OCI-LY1 (cell line): ENCODE results near the gene POLD2.

Experiments
- H2AFZ ChIP-seq: fragments of 200-600 bp; sonication (generic), shearing (Covaris generic); 2 replicates; pipeline ENCODE4 v1.6.0; 2014; ENCODE audit warnings: antibody characterized with exemption, mild to moderate bottlenecking, low read length
- H3F3A ChIP-seq: fragments of 200-600 bp; sonication (generic), shearing (Covaris generic); 2 replicates; pipeline ENCODE4 v1.6.0; 2014; ENCODE audit warnings: mild to moderate bottlenecking, antibody characterized with exemption, low read length, moderate library complexity; ENCODE audit not compliant: insufficient read depth
- H3K27ac ChIP-seq: fragments of 200-600 bp; sonication (generic); 2 replicates; pipeline ENCODE4 v1.5.1; 2014; ENCODE audit warnings: low read length, mixed run types, mild to moderate bottlenecking, low read depth; ENCODE audit not compliant: poor library complexity, severe bottlenecking
- H3K27me3 ChIP-seq: fragments of 200-600 bp; sonication (generic); 2 replicates; pipeline ENCODE4 v1.6.0; 2014; ENCODE audit warnings: antibody characterized with exemption, mild to moderate bottlenecking, low read length, moderate library complexity; ENCODE audit not compliant: insufficient read depth
- H3K36me3 ChIP-seq: fragments of 200-600 bp; sonication (generic); 2 replicates; pipeline ENCODE4 v1.6.1; 2014; ENCODE audit warnings: mild to moderate bottlenecking, antibody characterized with exemption, low read length, moderate library complexity, mixed read lengths; ENCODE audit not compliant: insufficient read depth
- H3K4me1 ChIP-seq: fragments of 200-600 bp; sonication (generic); 2 replicates; pipeline ENCODE4 v1.5.1; 2014; ENCODE audit warnings: mild to moderate bottlenecking, low read length, moderate library complexity; ENCODE audit not compliant: insufficient read depth, severe bottlenecking
- H3K4me2 ChIP-seq: fragments of 200-600 bp; sonication (generic), shearing (Covaris generic); 2 replicates; pipeline ENCODE4 v1.6.1; 2014; ENCODE audit warnings: low read length
- H3K4me3 ChIP-seq: fragments of 200-600 bp; sonication (generic); 2 replicates; pipeline ENCODE4 v1.5.1; 2014; ENCODE audit warnings: low read length, low read depth, mild to moderate bottlenecking, mixed read lengths; ENCODE audit not compliant: poor library complexity, severe bottlenecking
- H3K79me2 ChIP-seq: fragments of 200-600 bp; shearing (Covaris generic); 2 replicates; pipeline ENCODE4 v1.6.1; 2016; ENCODE audit warnings: mixed run types, low read length, mixed read lengths; ENCODE audit not compliant: insufficient read depth
- H3K9ac ChIP-seq: fragments of 200-600 bp; sonication (generic), shearing (Covaris generic); 2 replicates; pipeline ENCODE4 v1.6.1; 2014; ENCODE audit warnings: mild to moderate bottlenecking, low read length, mixed read lengths
- H3K9me2 ChIP-seq: fragments of 200-600 bp; sonication (generic), shearing (Covaris generic); 2 replicates; pipeline ENCODE4 v1.6.1; 2014; ENCODE audit warnings: low read depth, mild to moderate bottlenecking, low read length, mixed read lengths
- H3K9me3 ChIP-seq: fragments of 200-600 bp; shearing (Covaris generic); 2 replicates; pipeline ENCODE4 v1.6.1; 2014; ENCODE audit warnings: low read length, mixed read lengths
- H4K20me1 ChIP-seq: fragments of 200-600 bp; sonication (generic), shearing (Covaris generic); 2 replicates; pipeline ENCODE4 v1.6.0; 2016; ENCODE audit warnings: mild to moderate bottlenecking, low read length; ENCODE audit not compliant: insufficient read depth
- CTCF ChIP-seq: fragments of 200-600 bp; sonication (generic), shearing (Covaris generic); IDR thresholded peaks from 2 replicates; pipeline ENCODE4 v1.5.1; 2017; ENCODE audit warnings: mild to moderate bottlenecking, antibody characterized with exemption, low read length, moderate library complexity, mixed read lengths
- EZH2 ChIP-seq: fragments of 200-600 bp; sonication (generic), shearing (Covaris generic); IDR thresholded peaks from 2 replicates; pipeline ENCODE4 v1.8.0; 2017; ENCODE audit warnings: borderline replicate concordance, mixed run types, mild to moderate bottlenecking, antibody characterized with exemption, low read length, moderate library complexity, mixed read lengths

The POLD2 gene

GRCh38 chr7:44119829-44120380 is 3.4 kb downstream of the POLD2 start:
- H3K4me3 ChIP-seq: no peak overlapping the region
- no peaks in the 10 kb centered on the region for H3K27me3 ChIP-seq
- no peak overlapping the region for H3K4me2 ChIP-seq
- H3K79me2 ChIP-seq: peaks cover 31% of the 10 kb centered on the region
- peaks cover 34% of the 10 kb centered on the region for H3K4me1 ChIP-seq
- no peak overlapping the region for H3K27ac ChIP-seq
- H2AFZ ChIP-seq: no peak overlapping the region
- H3K9ac ChIP-seq: no peak overlapping the region
- no peaks in the 10 kb centered on the region for H3F3A ChIP-seq
- TF ChIP-seq CTCF (no peak), EZH2 (no peak)
- H3K9me2 ChIP-seq: no peaks in the 10 kb centered on the region
- peaks cover 73% of the 10 kb centered on the region for H3K36me3 ChIP-seq
- no peaks in the 10 kb centered on the region for H3K9me3 ChIP-seq
- no peaks in the 10 kb centered on the region for H4K20me1 ChIP-seq

GRCh38 chr7:44117801-44118429 is 5.4 kb downstream of the POLD2 start:
- peaks cover 29% of the 10 kb centered on the region for H3K79me2 ChIP-seq
- H3K27me3 ChIP-seq: no peaks in the 10 kb centered on the region
- H2AFZ ChIP-seq: no peak overlapping the region
- H3K4me3 ChIP-seq: no peak overlapping the region
- H3F3A ChIP-seq: no peaks in the 10 kb centered on the region
- no peaks in the 10 kb centered on the region for H4K20me1 ChIP-seq
- H3K9ac ChIP-seq: no peak overlapping the region
- H3K9me2 ChIP-seq: no peaks in the 10 kb centered on the region
- no peaks in the 10 kb centered on the region for H3K9me3 ChIP-seq
- TF ChIP-seq CTCF: no peak
- no peak for TF ChIP-seq EZH2
- peaks cover 29% of the 10 kb centered on the region for H3K4me1 ChIP-seq
- no peak overlapping the region for H3K4me2 ChIP-seq
- H3K27ac ChIP-seq: no peak overlapping the region
- H3K36me3 ChIP-seq: peaks cover 88% of the 10 kb centered on the region

GRCh38 chr7:44116789-44117666 is 6.3 kb downstream of the POLD2 start:
- Histone ChIP-seq H3K27me3 (no peaks in the 10 kb centered on the region), H3F3A (no peaks in the 10 kb centered on the region), H2AFZ (no peak overlapping the region), H3K9me2 (no peaks in the 10 kb centered on the region), H4K20me1 (no peaks in the 10 kb centered on the region), H3K36me3 (peaks cover 85% of the 10 kb centered on the region), H3K27ac (no peak overlapping the region), H3K4me2 (no peak overlapping the region), H3K4me3 (no peak overlapping the region), H3K4me1 (peaks cover 25% of the 10 kb centered on the region), H3K9ac (no peak overlapping the region), H3K79me2 (peaks cover 20% of the 10 kb centered on the region), H3K9me3 (no peaks in the 10 kb centered on the region)
- TF ChIP-seq CTCF: no peak
- TF ChIP-seq EZH2: no peak
